Measurements from ENCODE around the gene DCTN4.

DCTN4 gene

GRCh38 chr5:150665044-150665443 lies 93.8 kb downstream of the DCTN4 start:
- DNase-seq, result no peak

GRCh38 chr5:150663936-150664335 lies 94.9 kb downstream of the DCTN4 start:
- DNase-seq, result no peak

- DNase-seq, result no peak
These were observed 95.9 kb downstream of the DCTN4 start for GRCh38 chr5:150662731-150663516.

GRCh38 chr5:150661821-150662596 lies 96.8 kb downstream of the DCTN4 start:
- DNase-seq, result no peak

GRCh38 chr5:150661086-150661485 lies 97.7 kb downstream of the DCTN4 start, which contains the start of gene MYOZ3:
TSS of gene MYOZ3 (plus strand) at chr5:150661251. CDS start at chr5:150662942, 1,691 bp downstream.
- DNase-seq, result no peak

- no peak for DNase-seq
These were observed 98.5 kb downstream of the DCTN4 start for GRCh38 chr5:150660108-150660831.

- DNase-seq, result no peak
These were observed 99.3 kb downstream of the DCTN4 start for GRCh38 chr5:150659360-150660107.

- no peak for DNase-seq
These were observed 100.0 kb downstream of the DCTN4 start for GRCh38 chr5:150658699-150659265.
